ENCODE measurements around the gene ACVRL1. TPM values are rescaled to one million over a fixed set of nuclear protein-coding genes. Genes with fewer than 3 reads are reported as not detected.

Gene ACVRL1
- total RNA-seq, 1 experiment from 2014 or later: not detected

- peaks cover 12 to 29% of the 10 kb centered on the region in 2 experiments for H3K4me1 Mint-ChIP-seq
- H3K56ac ChIP-seq (ENCODE audit: insufficient read length, low read depth, low read length): no peak overlapping the region
- no peak overlapping the region for H3K14ac ChIP-seq (ENCODE audit: insufficient read depth, low read length)
- no CpG with 5 or more reads among the region's 7 CpGs for WGBS (ENCODE audit: extremely low coverage, insufficient read length, low lambda C conversion rate)
- no peaks in the 10 kb centered on the region for H3K9me3 ChIP-seq (ENCODE audit: control insufficient read depth, low read depth, low read length)
- no peak overlapping the region for H3K18ac ChIP-seq (ENCODE audit: insufficient read length, low read depth, low read length)
- H2BK120ac ChIP-seq (ENCODE audit: low read depth, low read length, poor library complexity, severe bottlenecking): no peak overlapping the region
- H3K36me3 Mint-ChIP-seq (ENCODE audit: insufficient read depth in 1 of 3, low read depth in 3 of 3): no peaks in the 10 kb centered on the region
- H3T11ph ChIP-seq (ENCODE audit: low read length): no peak overlapping the region
- H3K4me2 ChIP-seq (ENCODE audit: insufficient read depth, insufficient read length, low read length): no peak overlapping the region
- no peak overlapping the region for H3K27ac ChIP-seq (ENCODE audit: insufficient read length, low read depth, low read length)
- H4K8ac ChIP-seq (replicated peaks; ENCODE audit: insufficient read length, low read depth, low read length): no peak overlapping the region
- H2AFZ ChIP-seq (ENCODE audit: low read length): no peak overlapping the region
- H3K79me2 ChIP-seq (ENCODE audit: insufficient read depth, low read length): no peaks in the 10 kb centered on the region
- no peak for TF ChIP-seq CTCF (conservative IDR thresholded peaks at IDR 0.05)
- H3K9ac ChIP-seq (ENCODE audit: extremely low read depth, insufficient read length, low read length): no peak overlapping the region
- H3K4ac ChIP-seq (ENCODE audit: low read depth, low read length): no peak overlapping the region
- no peak for DNase-seq
- no peaks in the 10 kb centered on the region for H3K9me3 Mint-ChIP-seq
- H3K27me3 ChIP-seq (ENCODE audit: insufficient read depth, low read length): peaks cover 5% of the 10 kb centered on the region; the same call in 1 of the 2 replicates
- peaks cover 3% of the 10 kb centered on the region for H4K20me1 ChIP-seq (ENCODE audit: control insufficient read depth, insufficient read depth, insufficient read length)
- H3K23ac ChIP-seq (ENCODE audit: insufficient read length, low read depth, low read length): no peak overlapping the region
- no peak overlapping the region for H4K91ac ChIP-seq (ENCODE audit: insufficient read length, low read depth, low read length)
- H3K27ac Mint-ChIP-seq: no peak overlapping the region; a peak in 1 of 7 replicates
- no peaks in the 10 kb centered on the region for H3K79me1 ChIP-seq (ENCODE audit: insufficient read depth, low read depth, low read length, poor library complexity, severe bottlenecking)
- no peak overlapping the region; the same call in 1 of the 2 replicates for H2BK15ac ChIP-seq (ENCODE audit: low read depth, low read length)
- no peak overlapping the region for H3K4me3 Mint-ChIP-seq
- no peak overlapping the region for H2BK20ac ChIP-seq (ENCODE audit: low read depth, low read length, poor library complexity, severe bottlenecking)
- no peak overlapping the region for H4K5ac ChIP-seq (ENCODE audit: insufficient read length, low read depth, low read length)
- no peaks in the 10 kb centered on the region for H3K23me2 ChIP-seq (ENCODE audit: insufficient read length, low read depth, low read length, poor library complexity, severe bottlenecking)
- H2BK12ac ChIP-seq (ENCODE audit: insufficient read length, low read depth, low read length): no peak overlapping the region
- H3K27me3 Mint-ChIP-seq (ENCODE audit: low read depth): peaks cover 15% of the 10 kb centered on the region
- H2AK5ac ChIP-seq (ENCODE audit: insufficient read length, low read length): no peak overlapping the region
- peaks cover 2% of the 10 kb centered on the region; the same call in 1 of the 2 replicates for H3K4me1 ChIP-seq (ENCODE audit: insufficient read depth, low read length)
- H2BK5ac ChIP-seq (ENCODE audit: insufficient read length, low read length): no peak overlapping the region
Measured at GRCh38 chr12:51907856-51908425, 637 bp downstream of the ACVRL1 start.
